Measurements from ENCODE around the gene RCAN1. TPM values are rescaled to one million over a fixed set of nuclear protein-coding genes. Genes with fewer than 3 reads are reported as not detected.

The RCAN1 gene
- total and polyA plus RNA-seq, 2 of the 8 experiments (the other 6 are each of a cell fraction or from before 2014, with no cell fraction given), result 1.7 to 6.4 TPM

DNA sequence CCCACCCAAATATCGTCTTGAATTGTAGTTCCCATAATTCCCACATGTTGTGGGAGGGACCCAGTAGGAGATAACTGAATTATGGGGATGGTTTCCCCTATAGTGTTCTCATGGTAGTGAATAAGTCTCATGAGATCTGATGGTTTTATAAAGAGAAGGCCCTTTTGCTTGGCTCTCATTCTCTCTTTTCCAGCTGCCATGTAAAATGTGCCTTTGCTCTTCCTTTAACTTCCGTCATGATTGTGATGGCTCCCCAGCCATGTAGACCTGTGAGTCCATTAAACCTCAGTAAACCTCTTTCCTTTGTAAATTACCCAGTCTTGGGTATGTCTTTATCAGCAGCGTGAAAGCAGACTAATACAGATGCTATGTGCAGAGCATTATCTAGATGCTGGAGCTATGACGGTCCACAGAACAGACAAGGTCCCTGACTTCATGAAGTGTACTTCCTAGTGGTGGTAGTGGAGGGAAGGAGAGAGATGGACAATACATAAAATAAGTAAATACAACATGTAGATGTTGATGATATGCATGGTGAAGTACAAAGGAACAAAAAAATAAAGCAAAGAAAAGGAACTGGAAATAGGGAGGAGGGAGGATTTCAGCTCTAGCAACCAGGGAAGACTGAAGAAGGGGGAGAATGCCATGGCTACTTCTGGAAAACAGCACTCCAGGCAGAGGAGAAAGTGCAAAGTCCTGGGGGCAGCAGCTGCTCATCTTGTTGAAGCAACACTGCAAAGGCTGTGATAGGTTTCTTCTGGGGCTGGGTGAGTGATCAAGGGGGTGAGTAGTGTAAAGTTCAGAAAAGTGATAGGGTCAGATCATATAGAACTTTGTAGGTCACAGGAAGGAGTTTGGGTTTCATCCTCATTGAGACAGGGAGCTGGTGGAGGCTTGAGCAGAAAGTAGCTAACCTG lies 6.8 kb upstream of the RCAN1 start (continued):
- TF ChIP-seq RAD21 (IDR thresholded peaks at IDR 0.05 in 1 of 2, conservative IDR thresholded peaks at IDR 0.05 in 1 of 2; ENCODE audit: low read depth in 2 of 2, low read length in 2 of 2), result no peak
